Endothelial cell (in vitro differentiated cells): ENCODE results near the gene ISLR. TPM values are rescaled to one million over a fixed set of nuclear protein-coding genes. Genes with fewer than 3 reads are reported as not detected.
A peak's percentile ranks its signal among the peaks of the same experiment; 100 is the strongest.

Experiments used
- DNase-seq: peaks from one replicate; pipeline ENCODE4 v3.0.0; 2021; ENCODE audit warnings: low spot score
- H3K27ac Mint-ChIP-seq: one replicate; pipeline ENCODE4 v1.8.0; 2021; ENCODE audit warnings: mixed read lengths, inconsistent platforms; ENCODE audit not compliant: unreplicated experiment
- H3K27me3 Mint-ChIP-seq: one replicate; pipeline ENCODE4 v1.8.0; 2021; ENCODE audit warnings: mild to moderate bottlenecking, moderate library complexity, mixed read lengths, inconsistent platforms; ENCODE audit not compliant: unreplicated experiment
- H3K36me3 Mint-ChIP-seq: one replicate; pipeline ENCODE4 v1.8.0; 2021; ENCODE audit warnings: mild to moderate bottlenecking, low read depth, mixed read lengths, inconsistent platforms; ENCODE audit not compliant: unreplicated experiment
- H3K4me1 Mint-ChIP-seq: one replicate; pipeline ENCODE4 v1.8.0; 2021; ENCODE audit warnings: mild to moderate bottlenecking, mixed read lengths, inconsistent platforms; ENCODE audit not compliant: unreplicated experiment
- H3K4me3 Mint-ChIP-seq: one replicate; pipeline ENCODE4 v1.8.0; 2021; ENCODE audit warnings: mild to moderate bottlenecking, mixed read lengths, inconsistent platforms; ENCODE audit not compliant: unreplicated experiment
- H3K9me3 Mint-ChIP-seq: one replicate; pipeline ENCODE4 v1.8.0; 2021; ENCODE audit warnings: mixed read lengths, inconsistent platforms; ENCODE audit not compliant: unreplicated experiment
- long read RNA-seq: library from polyadenylated mRNA; unstranded; transcript quantifications from one replicate; pipeline ENCODE4 v2.0.0, GENCODE V29; 2020; ENCODE audit not compliant: unreplicated experiment
- total RNA-seq: library from RNA; stranded (reverse); fragmentation: NEBNext Ultra II Directional; extraction: Animal tissue kit (Norgen Biotek cat#: 25700); gene quantifications from one replicate; pipeline ENCODE4 v1.2.1, GENCODE V29; 2021; ENCODE audit not compliant: unreplicated experiment
- TF ChIP-seq, protein P1 (sequence below): fragments of 200-600 bp; sonication (generic); IDR thresholded peaks from one replicate; pipeline ENCODE4 v1.5.0; 2021; ENCODE audit warnings: antibody characterized with exemption; ENCODE audit not compliant: unreplicated experiment

The ISLR gene
- total RNA-seq = 0.51 TPM
- long read RNA-seq = 0 reads

GRCh38 chr15:74173380-74174218, at the start of gene ISLR:
Gene ISLR (plus strand): TSS chr15:74173710. CDS start chr15:74174859, 1,149 bp downstream.
- Mint-ChIP-seq H3K4me1 (peaks cover 9% of the 10 kb centered on the region), H3K27me3 (peaks cover 9% of the 10 kb centered on the region), H3K9me3 (no peaks in the 10 kb centered on the region), H3K36me3 (peaks cover 3% of the 10 kb centered on the region), H3K27ac (no peak within 1 kb of the TSS), H3K4me3 (no peak within 1 kb of the TSS)
- TF ChIP-seq, protein P1, sequence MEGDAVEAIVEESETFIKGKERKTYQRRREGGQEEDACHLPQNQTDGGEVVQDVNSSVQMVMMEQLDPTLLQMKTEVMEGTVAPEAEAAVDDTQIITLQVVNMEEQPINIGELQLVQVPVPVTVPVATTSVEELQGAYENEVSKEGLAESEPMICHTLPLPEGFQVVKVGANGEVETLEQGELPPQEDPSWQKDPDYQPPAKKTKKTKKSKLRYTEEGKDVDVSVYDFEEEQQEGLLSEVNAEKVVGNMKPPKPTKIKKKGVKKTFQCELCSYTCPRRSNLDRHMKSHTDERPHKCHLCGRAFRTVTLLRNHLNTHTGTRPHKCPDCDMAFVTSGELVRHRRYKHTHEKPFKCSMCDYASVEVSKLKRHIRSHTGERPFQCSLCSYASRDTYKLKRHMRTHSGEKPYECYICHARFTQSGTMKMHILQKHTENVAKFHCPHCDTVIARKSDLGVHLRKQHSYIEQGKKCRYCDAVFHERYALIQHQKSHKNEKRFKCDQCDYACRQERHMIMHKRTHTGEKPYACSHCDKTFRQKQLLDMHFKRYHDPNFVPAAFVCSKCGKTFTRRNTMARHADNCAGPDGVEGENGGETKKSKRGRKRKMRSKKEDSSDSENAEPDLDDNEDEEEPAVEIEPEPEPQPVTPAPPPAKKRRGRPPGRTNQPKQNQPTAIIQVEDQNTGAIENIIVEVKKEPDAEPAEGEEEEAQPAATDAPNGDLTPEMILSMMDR = no peak
- no peak for DNase-seq

DNA sequence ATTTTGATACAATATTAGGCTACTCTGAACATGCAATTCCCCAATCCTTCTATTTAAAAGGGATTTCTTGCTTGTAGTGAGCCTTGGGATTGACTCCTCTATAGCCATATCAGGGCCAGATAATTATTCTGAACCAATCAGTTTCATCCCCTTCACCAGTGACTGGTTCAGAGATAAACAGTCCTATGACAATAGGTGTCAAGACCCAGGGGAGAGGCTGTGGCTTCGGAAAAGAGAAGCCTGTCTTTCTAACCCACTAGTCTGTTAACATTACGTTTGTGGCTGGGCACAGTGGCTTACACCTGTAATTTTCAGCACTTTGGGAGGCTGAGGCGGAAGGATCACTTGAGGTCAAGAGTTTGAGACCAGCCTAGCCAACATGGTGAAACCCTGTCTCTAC, 49.3 kb upstream of the ISLR start:
- H3K4me3 Mint-ChIP-seq = no peak overlapping the region
- peaks cover 14% of the 10 kb centered on the region for H3K27me3 Mint-ChIP-seq
- TF ChIP-seq, protein P1 = no peak
- H3K27ac Mint-ChIP-seq = no peak overlapping the region
- H3K36me3 Mint-ChIP-seq = no peaks in the 10 kb centered on the region
- H3K4me1 Mint-ChIP-seq = peaks cover 32% of the 10 kb centered on the region
- H3K9me3 Mint-ChIP-seq = no peaks in the 10 kb centered on the region
- DNase-seq = no peak

GRCh38 chr15:74124759-74125158, 48.8 kb upstream of the ISLR start:
- no peak for DNase-seq
- H3K9me3 Mint-ChIP-seq = no peaks in the 10 kb centered on the region
- H3K36me3 Mint-ChIP-seq = no peaks in the 10 kb centered on the region
- peaks cover 18% of the 10 kb centered on the region for H3K27me3 Mint-ChIP-seq
- TF ChIP-seq, protein P1 = no peak
- no peak overlapping the region for H3K27ac Mint-ChIP-seq
- H3K4me3 Mint-ChIP-seq = no peak overlapping the region
- H3K4me1 Mint-ChIP-seq = peaks cover 37% of the 10 kb centered on the region

DNA sequence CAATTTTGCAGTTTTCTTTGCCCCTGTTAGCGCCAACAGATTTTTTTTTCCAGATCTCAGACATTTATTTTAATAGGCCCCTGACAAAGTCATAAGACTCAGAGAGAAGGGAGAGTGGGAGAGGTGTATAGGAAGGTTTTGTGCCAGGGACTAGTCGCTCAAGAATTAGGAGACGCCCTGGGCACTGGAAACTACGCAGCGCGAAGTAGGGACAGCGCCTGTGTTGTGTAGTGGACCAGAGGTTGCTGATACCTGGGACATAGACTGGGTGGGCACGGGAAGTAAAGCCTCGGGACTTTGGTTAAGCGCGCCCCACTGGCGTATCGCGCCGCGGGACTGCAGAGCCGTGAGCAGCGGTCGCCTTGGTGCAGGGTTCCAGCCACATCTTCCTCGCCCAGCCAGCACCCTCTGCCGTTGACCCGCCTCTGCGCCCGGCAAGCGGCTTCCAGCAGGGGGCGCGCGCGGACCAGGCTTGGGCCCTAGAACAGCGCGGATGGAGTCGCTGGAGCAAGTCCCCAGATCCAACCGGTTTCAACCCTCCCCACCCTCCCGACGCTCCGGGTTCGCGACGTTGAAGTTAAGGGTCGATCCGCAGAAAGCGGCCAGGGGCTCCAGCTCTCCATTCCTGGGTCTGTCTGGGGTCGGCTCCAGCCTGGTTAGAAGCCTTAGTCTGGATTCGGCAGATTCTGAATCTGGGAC, 46.1 kb upstream of the ISLR start:
- TF ChIP-seq, protein P1 = peak; percentile 94
- Mint-ChIP-seq H3K4me3 (peak overlapping the region; percentile 48), H3K4me1 (peaks cover 40% of the 10 kb centered on the region), H3K9me3 (no peaks in the 10 kb centered on the region), H3K27me3 (peaks cover 41% of the 10 kb centered on the region), H3K27ac (no peak overlapping the region), H3K36me3 (peaks cover 6% of the 10 kb centered on the region)
- peak; percentile 99 for DNase-seq
